HepG2 (cell line): ENCODE results near the gene RRP36. TPM values are rescaled to one million over a fixed set of nuclear protein-coding genes. Genes with fewer than 3 reads are reported as not detected.

Experiments
- ATF7-NPFF ChIP-seq: sonication (generic); formaldehyde crosslinking; IDR thresholded peaks from 2 replicates; pipeline ENCODE4 v1.8.1; 2023; ENCODE audit warnings: mild to moderate bottlenecking, low read depth, missing genetic modification reagents, moderate library complexity
- GLI4 ChIP-seq: sonication (generic); formaldehyde crosslinking; IDR thresholded peaks from 2 replicates; pipeline ENCODE4 v1.5.1; 2020; ENCODE audit warnings: missing genetic modification reagents, mild to moderate bottlenecking, moderate library complexity, borderline replicate concordance
- HHEX ChIP-seq: IDR thresholded peaks from 2 replicates; pipeline ENCODE4 v1.6.1; 2016; ENCODE audit warnings: control low read depth
- HNF4G ChIP-seq, 2 experiments: sonication (generic) in 1 of 2; formaldehyde crosslinking in 1 of 2; IDR thresholded peaks; 2 replicates each; pipeline versions ENCODE4 v1.4.0 to v1.6.1; 2011 to 2020; ENCODE audit warnings: borderline replicate concordance in 2 of 2, low read depth in 2 of 2, mild to moderate bottlenecking in 2 of 2, low read length in 1 of 2, missing genetic modification reagents in 1 of 2, moderate library complexity in 1 of 2
- HOXD1 ChIP-seq: sonication (generic); formaldehyde crosslinking; IDR thresholded peaks from 2 replicates; pipeline ENCODE4 v1.5.0; 2020; ENCODE audit warnings: missing genetic modification reagents
- KDM6A ChIP-seq: IDR thresholded peaks from 2 replicates; pipeline ENCODE4 v1.6.1; 2016; ENCODE audit warnings: low read depth
- NFRKB ChIP-seq: fragments of 450-650 bp; IDR thresholded peaks from 2 replicates; pipeline ENCODE4 v1.6.1; 2017
- SOX5 ChIP-seq: IDR thresholded peaks from 2 replicates; pipeline ENCODE4 v1.6.1; 2016; ENCODE audit warnings: borderline replicate concordance
- SP4 ChIP-seq: sonication (generic); formaldehyde crosslinking; IDR thresholded peaks from 2 replicates; pipeline ENCODE4 v1.8.1; 2023; ENCODE audit warnings: mild to moderate bottlenecking, missing genetic modification reagents
- ZNF496 ChIP-seq: sonication (generic); formaldehyde crosslinking; IDR thresholded peaks from 2 replicates; pipeline ENCODE4 v1.8.1; 2023; ENCODE audit warnings: mild to moderate bottlenecking, moderate library complexity, missing genetic modification reagents; ENCODE audit not compliant: insufficient replicate concordance
- ZNF558 ChIP-seq: sonication (generic); formaldehyde crosslinking; IDR thresholded peaks from 2 replicates; pipeline ENCODE4 v1.9.0; 2022; ENCODE audit warnings: mild to moderate bottlenecking, missing genetic modification reagents, borderline replicate concordance
- ZSCAN30 ChIP-seq: sonication (generic); formaldehyde crosslinking; IDR thresholded peaks from 2 replicates; pipeline ENCODE4 v1.5.0; 2020; ENCODE audit warnings: mild to moderate bottlenecking, missing genetic modification reagents
- ZZZ3 ChIP-seq: sonication (generic); formaldehyde crosslinking; IDR thresholded peaks from 2 replicates; pipeline ENCODE4 v1.4.0; 2020; ENCODE audit warnings: missing genetic modification reagents, mild to moderate bottlenecking, borderline replicate concordance
- polyA plus RNA-seq, 8 experiments: library from polyadenylated mRNA; depleted of rRNA in 3 of 8; stranded (reverse) in 7 of 8; unstranded in 1 of 8; fragments of >200 nt; fragmentation: Illumina TruSeq in 4 of 8; extraction: Trizol in 4 of 8; gene quantifications; 2 replicates each; pipeline versions ENCODE4 v1.2.1 to v1.2.3, GENCODE V29; 2011 to 2016; ENCODE audit warnings: low read depth in 4 of 8, missing spikeins in 1 of 8, mixed read lengths in 1 of 8; ENCODE audit not compliant: insufficient read depth in 1 of 8
- total RNA-seq, 5 experiments: library from RNA; depleted of rRNA; stranded (reverse); fragments of >200 nt; fragmentation: Illumina TruSeq; extraction: Trizol; gene quantifications; 2 replicates each; pipeline ENCODE4 v1.2.3, GENCODE V29; 2016; ENCODE audit warnings: low read depth in 1 of 5
- TF ChIP-seq, protein P1 (sequence below): sonication (generic); formaldehyde crosslinking; IDR thresholded peaks from 2 replicates; pipeline ENCODE4 v1.4.0; 2020; ENCODE audit warnings: missing genetic modification reagents, borderline replicate concordance
- TF ChIP-seq, protein P2 (sequence below): sonication (generic); formaldehyde crosslinking; IDR thresholded peaks from 2 replicates; pipeline ENCODE4 v1.4.0; 2020; ENCODE audit warnings: mild to moderate bottlenecking, missing genetic modification reagents
- TF ChIP-seq, protein P3 (sequence below): sonication (generic); formaldehyde crosslinking; IDR thresholded peaks from 2 replicates; pipeline ENCODE4 v1.5.0; 2020; ENCODE audit warnings: mild to moderate bottlenecking, low read depth, missing genetic modification reagents, borderline replicate concordance
- TF ChIP-seq, protein P4 (sequence below): sonication (generic); formaldehyde crosslinking; IDR thresholded peaks from 2 replicates; pipeline ENCODE4 v1.8.0; 2022; ENCODE audit warnings: mild to moderate bottlenecking, missing genetic modification reagents; ENCODE audit not compliant: insufficient replicate concordance

The RRP36 gene
- total and polyA plus RNA-seq, 2 of the 13 experiments (the other 11 are each of a cell fraction or from before 2014, with no cell fraction given): 29.5 to 144 TPM

DNA sequence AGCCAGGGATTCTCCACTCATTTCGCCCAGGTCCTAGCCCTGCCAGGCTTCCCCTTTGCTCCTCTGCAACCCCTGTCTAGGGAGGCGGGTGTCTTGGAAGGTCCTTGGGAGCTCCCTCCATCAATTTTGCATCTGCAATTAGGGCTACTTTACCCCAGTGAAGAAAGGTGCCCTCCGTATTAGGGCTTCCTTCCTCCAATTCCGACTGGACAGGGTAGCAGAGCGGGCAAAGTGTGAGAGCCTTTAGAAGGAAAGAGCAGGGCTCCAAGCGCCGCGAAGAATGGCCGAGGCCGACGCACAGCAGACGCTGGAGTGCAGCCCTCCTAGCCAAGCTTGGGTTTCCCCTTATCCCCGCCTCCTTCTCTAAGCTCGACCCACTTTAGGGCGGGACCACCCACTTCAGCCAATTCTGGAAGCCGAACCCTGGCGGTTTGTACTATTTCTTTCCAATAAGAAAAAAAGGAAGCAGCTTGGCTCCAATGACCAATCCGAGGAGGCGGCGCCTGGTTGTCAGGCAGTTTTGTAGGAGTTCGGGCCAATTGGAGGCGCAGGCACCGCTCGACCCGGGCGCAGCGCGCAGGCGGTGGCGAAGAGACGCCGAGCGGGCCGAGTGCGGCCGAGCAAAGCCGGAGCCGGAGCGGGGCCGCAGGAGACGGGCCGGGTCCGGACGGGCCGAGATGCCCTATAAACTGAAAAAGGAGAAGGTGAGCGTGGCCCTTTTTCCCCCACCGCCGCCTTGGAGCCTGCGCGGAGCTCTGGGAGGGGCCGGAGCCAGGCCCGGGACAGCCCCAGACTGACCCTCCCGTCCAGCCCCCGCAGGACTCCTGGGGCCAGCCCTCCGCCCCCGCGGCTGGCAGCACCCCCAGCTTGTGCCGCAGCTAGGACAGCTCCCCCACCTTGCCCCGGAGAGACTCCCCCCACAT lies 37.2 kb upstream of the RRP36 start, which contains the start of gene PPP2R5D (continued):
- TF ChIP-seq, protein P1, sequence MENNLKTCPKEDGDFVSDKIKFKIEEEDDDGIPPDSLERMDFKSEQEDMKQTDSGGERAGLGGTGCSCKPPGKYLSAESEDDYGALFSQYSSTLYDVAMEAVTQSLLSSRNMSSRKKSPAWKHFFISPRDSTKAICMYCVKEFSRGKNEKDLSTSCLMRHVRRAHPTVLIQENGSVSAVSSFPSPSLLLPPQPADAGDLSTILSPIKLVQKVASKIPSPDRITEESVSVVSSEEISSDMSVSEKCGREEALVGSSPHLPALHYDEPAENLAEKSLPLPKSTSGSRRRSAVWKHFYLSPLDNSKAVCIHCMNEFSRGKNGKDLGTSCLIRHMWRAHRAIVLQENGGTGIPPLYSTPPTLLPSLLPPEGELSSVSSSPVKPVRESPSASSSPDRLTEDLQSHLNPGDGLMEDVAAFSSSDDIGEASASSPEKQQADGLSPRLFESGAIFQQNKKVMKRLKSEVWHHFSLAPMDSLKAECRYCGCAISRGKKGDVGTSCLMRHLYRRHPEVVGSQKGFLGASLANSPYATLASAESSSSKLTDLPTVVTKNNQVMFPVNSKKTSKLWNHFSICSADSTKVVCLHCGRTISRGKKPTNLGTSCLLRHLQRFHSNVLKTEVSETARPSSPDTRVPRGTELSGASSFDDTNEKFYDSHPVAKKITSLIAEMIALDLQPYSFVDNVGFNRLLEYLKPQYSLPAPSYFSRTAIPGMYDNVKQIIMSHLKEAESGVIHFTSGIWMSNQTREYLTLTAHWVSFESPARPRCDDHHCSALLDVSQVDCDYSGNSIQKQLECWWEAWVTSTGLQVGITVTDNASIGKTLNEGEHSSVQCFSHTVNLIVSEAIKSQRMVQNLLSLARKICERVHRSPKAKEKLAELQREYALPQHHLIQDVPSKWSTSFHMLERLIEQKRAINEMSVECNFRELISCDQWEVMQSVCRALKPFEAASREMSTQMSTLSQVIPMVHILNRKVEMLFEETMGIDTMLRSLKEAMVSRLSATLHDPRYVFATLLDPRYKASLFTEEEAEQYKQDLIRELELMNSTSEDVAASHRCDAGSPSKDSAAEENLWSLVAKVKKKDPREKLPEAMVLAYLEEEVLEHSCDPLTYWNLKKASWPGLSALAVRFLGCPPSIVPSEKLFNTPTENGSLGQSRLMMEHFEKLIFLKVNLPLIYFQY (CRISPR knock-in tag): peak; percentile 90; the same call in 1 of the 2 replicates
- TF ChIP-seq, protein P2, sequence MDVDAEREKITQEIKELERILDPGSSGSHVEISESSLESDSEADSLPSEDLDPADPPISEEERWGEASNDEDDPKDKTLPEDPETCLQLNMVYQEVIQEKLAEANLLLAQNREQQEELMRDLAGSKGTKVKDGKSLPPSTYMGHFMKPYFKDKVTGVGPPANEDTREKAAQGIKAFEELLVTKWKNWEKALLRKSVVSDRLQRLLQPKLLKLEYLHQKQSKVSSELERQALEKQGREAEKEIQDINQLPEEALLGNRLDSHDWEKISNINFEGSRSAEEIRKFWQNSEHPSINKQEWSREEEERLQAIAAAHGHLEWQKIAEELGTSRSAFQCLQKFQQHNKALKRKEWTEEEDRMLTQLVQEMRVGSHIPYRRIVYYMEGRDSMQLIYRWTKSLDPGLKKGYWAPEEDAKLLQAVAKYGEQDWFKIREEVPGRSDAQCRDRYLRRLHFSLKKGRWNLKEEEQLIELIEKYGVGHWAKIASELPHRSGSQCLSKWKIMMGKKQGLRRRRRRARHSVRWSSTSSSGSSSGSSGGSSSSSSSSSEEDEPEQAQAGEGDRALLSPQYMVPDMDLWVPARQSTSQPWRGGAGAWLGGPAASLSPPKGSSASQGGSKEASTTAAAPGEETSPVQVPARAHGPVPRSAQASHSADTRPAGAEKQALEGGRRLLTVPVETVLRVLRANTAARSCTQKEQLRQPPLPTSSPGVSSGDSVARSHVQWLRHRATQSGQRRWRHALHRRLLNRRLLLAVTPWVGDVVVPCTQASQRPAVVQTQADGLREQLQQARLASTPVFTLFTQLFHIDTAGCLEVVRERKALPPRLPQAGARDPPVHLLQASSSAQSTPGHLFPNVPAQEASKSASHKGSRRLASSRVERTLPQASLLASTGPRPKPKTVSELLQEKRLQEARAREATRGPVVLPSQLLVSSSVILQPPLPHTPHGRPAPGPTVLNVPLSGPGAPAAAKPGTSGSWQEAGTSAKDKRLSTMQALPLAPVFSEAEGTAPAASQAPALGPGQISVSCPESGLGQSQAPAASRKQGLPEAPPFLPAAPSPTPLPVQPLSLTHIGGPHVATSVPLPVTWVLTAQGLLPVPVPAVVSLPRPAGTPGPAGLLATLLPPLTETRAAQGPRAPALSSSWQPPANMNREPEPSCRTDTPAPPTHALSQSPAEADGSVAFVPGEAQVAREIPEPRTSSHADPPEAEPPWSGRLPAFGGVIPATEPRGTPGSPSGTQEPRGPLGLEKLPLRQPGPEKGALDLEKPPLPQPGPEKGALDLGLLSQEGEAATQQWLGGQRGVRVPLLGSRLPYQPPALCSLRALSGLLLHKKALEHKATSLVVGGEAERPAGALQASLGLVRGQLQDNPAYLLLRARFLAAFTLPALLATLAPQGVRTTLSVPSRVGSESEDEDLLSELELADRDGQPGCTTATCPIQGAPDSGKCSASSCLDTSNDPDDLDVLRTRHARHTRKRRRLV (CRISPR knock-in tag): peak; percentile 66
- TF ChIP-seq GLI4 (CRISPR knock-in tag) (no peak), SP4 (CRISPR knock-in tag) (peak; percentile 77), ATF7-NPFF (CRISPR knock-in tag) (no peak; the same call in 1 of the 2 replicates), HHEX (no peak), HOXD1 (CRISPR knock-in tag) (no peak), SOX5 (peak; percentile 6; the same call in 1 of the 2 replicates), HNF4G (IDR thresholded peaks at IDR 0.05; ENCODE audit: borderline replicate concordance, low read depth, low read length) (no peak), HNF4G (CRISPR knock-in tag; IDR thresholded peaks at IDR 0.05; ENCODE audit: borderline replicate concordance, low read depth) (no peak), ZZZ3 (0 out of 2 replicates have a peak, but pooled peaks have one; percentile 35), ZSCAN30 (CRISPR knock-in tag) (no peak), KDM6A (CRISPR knock-in tag) (no peak), ZNF558 (CRISPR knock-in tag) (no peak), ZNF496 (no peak), NFRKB (no peak)
- TF ChIP-seq, protein P3, sequence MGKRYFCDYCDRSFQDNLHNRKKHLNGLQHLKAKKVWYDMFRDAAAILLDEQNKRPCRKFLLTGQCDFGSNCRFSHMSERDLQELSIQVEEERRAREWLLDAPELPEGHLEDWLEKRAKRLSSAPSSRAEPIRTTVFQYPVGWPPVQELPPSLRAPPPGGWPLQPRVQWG (CRISPR knock-in tag): no peak
- TF ChIP-seq, protein P4, sequence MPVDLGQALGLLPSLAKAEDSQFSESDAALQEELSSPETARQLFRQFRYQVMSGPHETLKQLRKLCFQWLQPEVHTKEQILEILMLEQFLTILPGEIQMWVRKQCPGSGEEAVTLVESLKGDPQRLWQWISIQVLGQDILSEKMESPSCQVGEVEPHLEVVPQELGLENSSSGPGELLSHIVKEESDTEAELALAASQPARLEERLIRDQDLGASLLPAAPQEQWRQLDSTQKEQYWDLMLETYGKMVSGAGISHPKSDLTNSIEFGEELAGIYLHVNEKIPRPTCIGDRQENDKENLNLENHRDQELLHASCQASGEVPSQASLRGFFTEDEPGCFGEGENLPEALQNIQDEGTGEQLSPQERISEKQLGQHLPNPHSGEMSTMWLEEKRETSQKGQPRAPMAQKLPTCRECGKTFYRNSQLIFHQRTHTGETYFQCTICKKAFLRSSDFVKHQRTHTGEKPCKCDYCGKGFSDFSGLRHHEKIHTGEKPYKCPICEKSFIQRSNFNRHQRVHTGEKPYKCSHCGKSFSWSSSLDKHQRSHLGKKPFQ (CRISPR knock-in tag): no peak
